GM18873 (cell line): ENCODE measurements around the gene LDOC1.
"Not testable (repeated sequence)": the region's sequence is repeated elsewhere in the genome, so short reads cannot be mapped to it uniquely, and the experiment has no call there.

Source experiments
- ATAC-seq: cut with Tn5 transposase; IDR thresholded peaks from one replicate; pipeline ENCODE4 v1.9.1; 2021; ENCODE audit warnings: mild to moderate bottlenecking, moderate library complexity, moderate number of reproducible peaks; ENCODE audit not compliant: unreplicated experiment, low FRiP score

The LDOC1 gene

DNA sequence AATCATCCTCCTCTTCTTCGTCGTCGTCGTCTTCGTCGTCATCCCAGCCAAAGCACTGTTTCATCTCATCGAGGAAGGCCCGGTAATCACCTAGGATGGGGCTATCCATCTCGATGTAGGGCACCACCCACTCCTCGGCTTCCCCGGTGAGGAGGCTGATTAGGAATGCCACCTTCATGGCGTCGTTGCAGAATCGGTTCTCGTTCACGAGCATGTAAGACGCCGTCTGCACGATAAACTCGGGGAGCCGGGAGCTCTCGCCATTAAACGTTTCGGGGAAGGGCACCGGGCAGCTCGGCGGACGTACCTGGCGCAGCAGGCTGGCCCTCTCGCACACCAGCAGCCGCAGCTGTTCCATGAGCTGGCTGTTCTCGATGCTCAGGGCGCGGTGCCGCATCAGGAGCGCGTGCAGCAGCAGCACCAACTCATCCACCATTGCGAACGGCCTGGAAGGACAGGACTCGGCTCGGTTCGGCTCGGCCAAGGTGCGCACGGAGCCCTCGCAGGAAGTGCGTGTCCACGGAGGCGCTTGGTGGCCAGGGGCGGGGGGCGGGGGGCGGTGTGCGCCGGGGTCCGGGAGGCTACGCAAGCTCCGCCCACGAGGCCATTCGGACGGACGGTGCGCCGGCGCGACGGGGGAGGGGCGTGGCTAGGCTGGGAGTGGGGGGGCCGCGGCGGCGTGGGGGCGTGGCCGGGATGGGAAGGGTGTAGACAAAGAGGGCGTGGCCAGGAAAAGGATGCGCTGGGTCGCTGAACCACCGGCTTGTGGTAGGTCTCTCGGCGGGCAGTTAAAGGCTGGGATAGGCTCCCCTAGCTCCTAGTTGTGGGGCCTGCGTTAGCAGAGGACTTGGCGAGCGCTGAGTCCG lies at the start of gene LDOC1:
TSS of gene LDOC1 (minus strand) at position 544 of the 866 bp plus-strand sequence. CDS start at position 436, 108 bp downstream.
- ATAC-seq, result no peak

DNA sequence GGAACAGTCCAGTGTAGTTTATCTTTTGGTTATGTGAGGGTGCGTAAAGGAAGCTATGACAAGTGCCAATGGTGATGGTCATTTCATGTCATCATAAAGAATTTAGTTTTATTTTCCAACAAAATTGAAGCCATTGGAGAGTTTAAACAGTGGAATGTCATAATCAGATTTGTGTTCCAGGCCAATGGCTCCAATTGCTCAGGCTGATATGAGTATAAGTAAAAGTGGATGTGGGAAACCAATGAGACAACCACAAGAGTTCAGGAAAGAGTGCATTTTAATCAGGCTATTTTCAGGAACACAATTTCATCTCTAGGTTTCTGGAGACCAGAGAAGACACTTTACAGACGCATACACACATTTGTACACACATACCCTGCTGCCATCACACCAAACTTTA lies 44.7 kb upstream of the LDOC1 start:
- ATAC-seq, result no peak

DNA sequence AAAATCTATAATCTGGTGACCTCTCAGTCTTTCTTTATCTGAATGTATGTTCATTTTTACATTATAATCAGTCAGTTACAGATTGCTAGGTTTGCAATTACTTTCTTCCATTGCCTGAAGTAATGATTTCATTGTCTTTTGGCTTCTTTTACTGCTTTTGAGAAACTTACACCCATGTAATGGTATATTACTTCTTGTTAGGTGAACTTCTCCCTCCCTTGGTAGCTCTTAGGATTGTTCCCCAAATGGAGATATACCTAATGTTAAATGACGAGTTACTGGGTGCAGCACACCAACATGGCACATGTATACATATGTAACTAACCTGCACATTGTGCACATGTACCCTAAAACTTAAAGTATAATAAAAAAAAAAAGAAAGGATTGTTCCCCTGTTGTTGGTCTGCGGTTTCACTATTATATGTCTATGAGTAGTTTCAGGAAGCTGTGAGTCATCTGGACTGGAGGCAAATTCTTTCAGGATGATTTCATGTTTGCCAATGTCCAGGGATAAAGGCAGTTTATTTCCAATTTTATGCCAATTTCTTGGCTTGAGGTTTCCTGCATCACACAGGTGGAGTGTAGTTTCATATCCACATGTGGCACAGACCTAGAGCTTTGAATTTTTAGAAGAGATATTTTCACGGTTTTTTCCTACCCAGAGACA lies 43.5 kb upstream of the LDOC1 start:
- no peak for ATAC-seq

DNA sequence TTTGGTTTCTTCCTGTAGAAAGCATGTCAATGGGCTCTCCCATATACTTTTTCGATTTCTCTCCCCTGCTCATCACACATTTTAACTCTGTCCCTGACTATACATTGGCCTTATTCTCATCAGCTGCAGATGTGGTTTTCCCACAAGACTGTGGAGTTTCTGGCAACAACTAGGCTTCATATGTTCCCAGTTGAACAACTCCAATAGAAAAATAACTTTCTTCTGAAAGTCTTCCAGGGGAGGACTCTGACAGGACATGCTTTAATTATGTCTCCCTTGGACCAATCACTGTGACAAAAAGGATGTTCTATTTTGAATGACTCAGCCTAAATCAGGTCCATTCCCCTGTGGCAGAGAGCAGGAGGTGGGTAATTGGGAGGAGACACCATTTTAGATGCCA lies 37.3 kb upstream of the LDOC1 start:
- ATAC-seq, result no peak

DNA sequence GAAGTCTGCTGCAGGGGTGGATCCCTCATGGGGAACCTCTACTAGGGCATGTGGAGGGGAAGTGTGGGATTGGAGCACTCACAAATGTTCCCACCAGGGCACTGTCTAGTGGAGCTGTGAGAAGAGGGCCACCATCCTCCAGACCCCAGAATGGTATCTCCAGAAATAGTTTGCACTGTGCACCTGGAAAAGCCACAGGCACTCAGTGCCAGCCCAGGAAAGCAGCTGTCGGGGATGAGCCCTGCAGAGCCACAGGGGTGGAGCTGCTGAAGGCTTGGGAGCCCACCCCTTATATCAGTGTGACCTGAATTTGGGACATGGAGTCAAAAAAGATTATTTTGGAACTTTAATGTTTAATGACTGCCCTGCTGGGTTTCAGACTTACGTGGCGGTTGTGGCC lies 25.0 kb upstream of the LDOC1 start:
- no peak for ATAC-seq

DNA sequence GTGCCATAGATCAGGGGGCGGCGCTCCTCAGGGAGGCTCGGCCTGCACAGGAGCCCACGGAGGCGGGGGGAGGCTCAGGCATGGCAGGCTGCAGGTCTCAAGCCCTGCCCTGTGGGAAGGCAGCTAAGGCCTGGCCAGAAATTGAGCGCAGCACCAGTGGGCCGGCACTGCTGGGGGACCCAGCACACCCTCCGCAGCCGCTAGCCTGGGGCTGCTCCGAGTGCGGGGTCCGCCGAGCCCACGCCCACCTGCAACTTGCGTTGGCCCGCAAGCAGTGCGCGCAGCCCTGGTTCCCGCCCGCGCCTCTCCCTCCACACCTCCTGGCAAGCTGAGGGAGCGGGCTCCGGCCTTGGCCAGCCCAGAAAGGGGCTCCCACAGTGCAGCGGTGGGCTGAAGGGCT lies 11.6 kb upstream of the LDOC1 start:
- ATAC-seq, result not testable (repeated sequence)

DNA sequence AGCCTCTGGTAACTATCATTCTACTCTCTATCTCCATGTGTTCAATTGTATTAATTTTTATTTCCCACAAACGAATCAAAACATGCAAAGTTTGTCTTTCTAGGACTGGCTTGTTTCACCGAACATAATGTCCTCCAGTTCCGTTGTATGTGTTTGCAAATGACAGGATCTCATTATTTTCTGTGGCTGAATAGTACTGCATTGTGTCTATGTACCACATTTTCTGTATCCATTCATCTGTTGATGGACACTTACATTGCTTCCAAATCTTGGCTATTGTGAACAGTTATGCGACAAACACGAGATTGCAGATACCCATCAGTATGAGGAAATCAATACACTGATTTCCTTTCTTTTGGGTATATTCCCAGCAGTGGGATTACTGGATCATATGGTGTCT lies 8.4 kb upstream of the LDOC1 start:
- ATAC-seq, result no peak

DNA sequence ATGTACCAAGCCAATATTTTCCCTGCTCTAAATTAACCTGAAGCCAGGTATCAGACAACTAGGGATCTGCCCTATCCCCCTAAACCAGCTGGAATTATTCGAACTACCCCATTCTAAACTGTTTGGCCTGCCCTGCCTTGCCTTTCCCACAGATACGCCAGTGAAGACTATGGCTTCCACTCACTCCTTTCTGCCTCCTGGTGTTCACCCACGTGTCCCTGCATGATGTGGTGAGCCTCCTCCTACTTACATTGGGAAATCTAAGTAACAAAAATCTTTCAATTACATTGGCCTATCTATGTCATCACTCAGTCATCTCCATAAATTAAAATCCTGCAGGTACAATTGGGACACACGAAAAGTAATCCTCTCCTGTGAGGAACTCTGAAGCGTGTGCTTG lies 6.1 kb upstream of the LDOC1 start:
- no peak for ATAC-seq

DNA sequence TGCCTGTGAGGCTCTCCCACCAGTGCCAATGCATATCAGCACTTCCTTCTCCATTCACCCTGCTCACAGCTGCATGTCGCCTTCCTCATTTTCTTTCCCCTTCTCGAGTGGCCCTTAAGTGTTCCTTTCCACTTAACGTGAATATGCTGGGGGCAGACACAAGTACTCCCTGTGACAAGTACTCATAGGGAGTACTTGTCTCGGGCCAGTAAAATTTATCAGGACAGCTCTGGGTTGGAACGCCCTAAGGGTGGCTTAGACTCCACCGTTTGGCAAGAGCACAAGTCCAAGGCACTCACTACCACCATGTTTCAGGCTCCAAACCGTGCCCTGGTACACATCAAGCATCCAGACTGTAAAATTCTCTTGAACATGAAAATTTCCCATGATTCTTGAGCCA lies 3.9 kb upstream of the LDOC1 start:
- no peak for ATAC-seq

DNA sequence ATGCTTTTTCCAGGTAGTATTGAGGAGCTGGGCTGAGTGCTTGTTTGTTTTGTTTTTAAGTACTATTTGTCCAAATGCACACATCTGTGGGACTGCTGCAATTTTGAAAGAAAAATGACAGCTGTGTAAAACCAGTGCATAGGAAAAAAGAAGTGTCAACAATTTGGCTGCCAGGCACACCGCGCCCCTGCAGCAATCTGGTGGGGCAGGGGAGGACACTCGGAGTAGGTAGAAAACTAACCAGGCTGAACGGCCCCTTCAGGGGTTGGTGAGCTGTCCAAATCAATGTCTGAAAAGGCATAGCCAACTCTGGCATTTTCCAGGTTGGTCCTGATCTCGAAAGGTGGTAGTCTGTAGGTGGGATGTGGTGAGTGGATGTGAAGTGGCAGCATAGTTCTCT lies 1.1 kb downstream of the LDOC1 start:
- no peak for ATAC-seq

DNA sequence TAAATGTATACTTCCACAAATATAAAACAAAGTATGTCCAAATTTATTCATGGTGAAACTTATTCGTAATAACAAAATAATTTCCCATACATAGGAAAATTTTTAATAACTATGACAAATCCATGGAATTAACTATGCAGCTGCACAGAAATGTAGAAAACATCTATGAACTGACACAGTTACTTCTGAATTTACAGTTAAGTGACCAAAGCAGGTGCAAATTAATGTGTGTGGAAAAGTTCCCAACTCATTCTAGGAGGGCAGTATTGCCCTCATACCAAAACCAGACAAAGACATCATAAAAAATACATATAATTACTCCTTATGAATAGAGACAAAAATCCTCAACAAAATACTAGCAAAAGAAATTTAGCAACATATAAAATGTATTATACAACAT lies 12.5 kb downstream of the LDOC1 start:
- no peak for ATAC-seq

DNA sequence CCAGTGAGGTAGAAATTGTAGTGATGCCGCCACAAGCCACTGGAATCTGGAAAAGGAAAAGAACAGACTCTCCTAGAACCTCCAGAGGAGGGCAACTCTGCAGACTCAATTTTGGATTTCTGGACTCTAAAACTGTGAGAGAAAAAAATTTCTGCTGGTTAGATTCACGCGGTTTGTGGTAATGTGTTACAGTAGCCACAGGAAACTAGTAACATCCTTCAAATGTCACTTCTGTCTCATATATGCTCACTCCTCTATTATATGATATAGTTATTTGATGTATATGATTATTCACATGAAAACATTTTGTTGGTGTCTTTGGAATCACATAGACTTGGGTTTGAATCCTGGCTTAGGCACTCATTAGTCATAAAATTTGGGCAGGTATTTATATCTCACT lies 18.8 kb downstream of the LDOC1 start:
- no peak for ATAC-seq

DNA sequence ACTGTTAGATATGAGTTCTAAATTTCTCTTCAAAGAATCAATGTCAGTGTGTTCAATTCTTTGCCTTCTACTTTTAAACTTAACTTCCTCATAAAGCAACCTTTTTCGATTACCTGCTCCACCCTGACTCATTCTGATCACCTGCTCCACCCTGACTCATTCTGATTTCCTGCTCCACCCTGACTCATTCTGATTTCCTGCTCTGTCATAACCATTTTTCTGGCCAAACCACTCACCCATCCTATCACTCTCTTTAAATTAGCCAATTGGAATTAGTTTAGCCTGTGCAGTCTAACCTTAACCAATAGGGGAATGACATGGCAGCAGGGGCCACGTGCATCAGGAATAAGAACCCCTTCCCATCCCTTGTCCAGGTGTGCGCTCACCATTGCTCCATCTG lies 21.7 kb downstream of the LDOC1 start:
- not testable (repeated sequence) for ATAC-seq

DNA sequence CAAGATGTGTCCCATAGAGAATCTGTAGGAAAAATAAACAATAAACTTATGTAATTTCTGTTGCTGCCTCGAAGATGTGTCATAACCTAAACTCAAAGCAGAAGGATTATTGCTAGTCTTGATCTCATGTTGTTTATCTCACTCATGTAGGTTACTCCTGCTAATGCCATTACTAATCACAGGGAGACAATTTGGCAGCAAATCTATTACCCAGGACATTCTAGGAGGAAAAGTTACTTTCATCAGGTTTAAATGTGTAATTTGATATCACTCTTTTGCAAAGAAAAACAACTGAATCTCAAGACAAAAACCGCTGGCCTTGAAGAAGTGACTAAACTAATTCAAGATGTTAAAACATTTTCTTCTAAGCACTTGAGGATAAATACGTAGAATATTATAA lies 34.0 kb downstream of the LDOC1 start:
- no peak for ATAC-seq

DNA sequence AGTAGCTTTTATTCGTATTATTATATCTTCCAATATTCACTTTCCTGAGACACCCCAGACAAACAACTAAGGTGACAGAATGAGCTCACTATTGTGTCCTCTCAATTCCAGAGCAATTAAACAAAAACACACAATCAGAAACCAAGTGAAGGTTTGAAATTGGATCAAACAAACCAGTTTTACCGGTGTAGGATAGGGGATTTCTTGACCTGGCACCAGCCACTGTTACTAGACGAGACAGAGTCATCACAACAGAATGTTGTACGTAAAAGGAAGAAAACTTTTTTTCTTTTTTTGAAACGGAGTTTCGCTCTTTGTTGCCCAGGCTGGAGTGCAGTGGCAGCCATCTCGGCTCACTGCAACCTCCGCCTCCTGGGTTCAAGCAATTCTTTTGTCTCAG lies 43.7 kb downstream of the LDOC1 start:
- ATAC-seq, result no peak

DNA sequence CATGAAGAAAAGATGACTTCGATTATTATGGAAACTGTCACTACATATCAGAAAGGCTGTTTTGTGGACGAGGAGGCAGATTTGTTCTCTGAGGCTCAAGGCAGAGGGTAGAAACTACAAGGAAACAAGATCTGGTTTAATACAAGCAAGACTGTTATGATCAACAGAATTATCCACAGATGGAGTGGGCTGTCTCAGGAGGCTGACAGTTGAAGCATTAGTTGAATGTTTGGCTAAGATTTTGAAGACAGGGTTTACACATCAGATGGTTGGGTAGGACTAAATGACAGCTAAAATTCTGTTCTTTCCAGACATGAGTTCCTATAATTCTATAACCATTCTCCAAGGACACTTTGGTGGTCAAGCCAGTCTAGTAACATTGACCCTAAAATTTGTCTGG lies 49.8 kb downstream of the LDOC1 start:
- ATAC-seq, result no peak
